Adipocyte (in vitro differentiated cells): Measurements from ENCODE around the gene CPNE4.

ENCODE experiments used
- DNase-seq: peaks from one replicate; pipeline ENCODE4 v3.0.0-alpha.2; 2015; ENCODE audit warnings: low read depth
- H3K27me3 ChIP-seq: replicated peaks from 2 replicates; pipeline ENCODE4 v1.7.0; 2013; ENCODE audit warnings: mild to moderate bottlenecking, low read length, moderate library complexity; ENCODE audit not compliant: control insufficient read depth, insufficient read depth
- H3K36me3 ChIP-seq: 2 replicates; pipeline ENCODE4 v1.7.0; 2013; ENCODE audit warnings: low read length, mild to moderate bottlenecking, moderate library complexity; ENCODE audit not compliant: control insufficient read depth, insufficient read depth, severe bottlenecking
- H3K4me1 ChIP-seq: 2 replicates; pipeline ENCODE4 v1.7.0; 2013; ENCODE audit warnings: mild to moderate bottlenecking, low read length, moderate library complexity; ENCODE audit not compliant: control insufficient read depth, insufficient read depth
- H3K4me3 ChIP-seq: 2 replicates; pipeline ENCODE4 v1.7.0; 2013; ENCODE audit warnings: mild to moderate bottlenecking, low read length, moderate library complexity
- H3K9ac ChIP-seq: 2 replicates; pipeline ENCODE4 v1.7.0; 2013; ENCODE audit warnings: mild to moderate bottlenecking, low read length, moderate library complexity
- H3K9me3 ChIP-seq: 2 replicates; pipeline ENCODE4 v1.7.0; 2013; ENCODE audit warnings: mild to moderate bottlenecking, low read length, moderate library complexity; ENCODE audit not compliant: control insufficient read depth

Gene CPNE4

GRCh38 chr3:131535596-131535995, 499.2 kb downstream of the CPNE4 start:
- Histone ChIP-seq H3K9me3 (no peaks in the 10 kb centered on the region), H3K27me3 (no peaks in the 10 kb centered on the region), H3K4me3 (no peak overlapping the region), H3K4me1 (peaks cover 18% of the 10 kb centered on the region), H3K36me3 (no peaks in the 10 kb centered on the region), H3K9ac (no peak overlapping the region)
- DNase-seq = peak; percentile 10

GRCh38 chr3:131535131-131535530, 499.7 kb downstream of the CPNE4 start:
- peak; percentile 26 for DNase-seq
- no peak overlapping the region for H3K9ac ChIP-seq
- H3K4me1 ChIP-seq = peaks cover 13% of the 10 kb centered on the region
- H3K9me3 ChIP-seq = no peaks in the 10 kb centered on the region
- H3K4me3 ChIP-seq = no peak overlapping the region
- no peaks in the 10 kb centered on the region for H3K27me3 ChIP-seq
- H3K36me3 ChIP-seq = no peaks in the 10 kb centered on the region

DNA sequence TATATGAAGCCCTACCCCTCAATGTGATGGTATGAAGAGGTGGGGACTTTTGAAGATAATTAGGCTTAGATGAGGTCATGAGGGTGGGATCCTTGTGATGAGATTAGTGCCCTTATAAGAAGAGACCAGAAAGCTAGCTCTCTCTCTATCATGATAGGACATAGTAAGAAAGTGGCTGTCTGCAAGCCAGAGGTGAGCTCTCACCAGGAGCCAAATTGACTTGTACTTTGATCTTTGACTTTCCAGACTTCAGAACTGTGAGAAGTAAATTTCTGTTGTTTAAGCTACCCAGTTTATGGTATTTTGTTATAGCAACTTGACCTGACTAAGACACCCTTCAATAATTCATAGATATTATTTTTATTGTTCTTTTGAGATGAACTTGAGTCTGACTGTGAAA, 502.2 kb downstream of the CPNE4 start:
- Histone ChIP-seq H3K9me3 (no peaks in the 10 kb centered on the region), H3K36me3 (no peaks in the 10 kb centered on the region), H3K4me3 (no peak overlapping the region), H3K27me3 (no peaks in the 10 kb centered on the region), H3K4me1 (peaks cover 13% of the 10 kb centered on the region), H3K9ac (no peak overlapping the region)
- no peak for DNase-seq

DNA sequence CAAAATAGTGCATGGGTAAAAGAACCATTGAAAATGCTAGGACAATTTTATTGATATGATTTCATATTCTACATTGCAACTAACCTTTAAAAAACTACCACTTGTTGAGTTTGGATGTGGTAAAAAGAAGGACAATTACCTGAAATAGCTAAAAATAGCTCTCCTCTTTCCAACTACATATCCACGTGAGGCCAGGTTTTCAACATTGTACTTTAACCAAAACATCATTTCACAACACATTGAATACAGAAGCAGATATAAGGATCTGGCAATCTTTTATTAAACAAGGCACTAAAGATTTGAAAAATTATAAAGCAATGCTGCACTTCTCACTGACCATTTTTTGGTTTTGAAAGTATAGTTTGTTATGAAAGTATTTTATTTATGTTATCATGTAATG, 504.0 kb downstream of the CPNE4 start:
- H3K9me3 ChIP-seq = no peaks in the 10 kb centered on the region
- H3K27me3 ChIP-seq = no peaks in the 10 kb centered on the region
- H3K4me3 ChIP-seq = no peak overlapping the region
- no peak overlapping the region for H3K9ac ChIP-seq
- peaks cover 14% of the 10 kb centered on the region for H3K4me1 ChIP-seq
- no peak for DNase-seq
- no peaks in the 10 kb centered on the region for H3K36me3 ChIP-seq

DNA sequence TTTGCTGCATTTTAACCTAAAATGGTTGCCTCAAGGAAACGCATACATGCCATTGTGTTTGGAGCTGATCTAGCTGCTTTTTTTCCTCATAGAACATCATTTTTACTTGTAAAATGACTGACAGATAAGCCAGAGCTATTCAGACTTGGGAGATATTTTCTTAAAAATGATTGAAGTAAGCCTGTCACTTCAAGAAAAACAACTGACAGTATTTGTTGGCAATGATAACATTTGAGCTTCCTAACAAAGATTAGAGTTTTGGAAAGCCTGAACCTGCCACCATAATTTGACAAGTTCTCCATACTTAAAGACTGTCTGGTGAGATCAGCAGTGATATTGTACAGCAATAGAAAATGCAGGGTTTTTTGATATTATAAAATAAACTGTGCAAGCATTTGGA, 504.4 kb downstream of the CPNE4 start:
- no peak for DNase-seq
- H3K4me1 ChIP-seq = peaks cover 9% of the 10 kb centered on the region
- no peak overlapping the region for H3K4me3 ChIP-seq
- no peaks in the 10 kb centered on the region for H3K9me3 ChIP-seq
- no peaks in the 10 kb centered on the region for H3K36me3 ChIP-seq
- H3K27me3 ChIP-seq = no peaks in the 10 kb centered on the region
- no peak overlapping the region for H3K9ac ChIP-seq

DNA sequence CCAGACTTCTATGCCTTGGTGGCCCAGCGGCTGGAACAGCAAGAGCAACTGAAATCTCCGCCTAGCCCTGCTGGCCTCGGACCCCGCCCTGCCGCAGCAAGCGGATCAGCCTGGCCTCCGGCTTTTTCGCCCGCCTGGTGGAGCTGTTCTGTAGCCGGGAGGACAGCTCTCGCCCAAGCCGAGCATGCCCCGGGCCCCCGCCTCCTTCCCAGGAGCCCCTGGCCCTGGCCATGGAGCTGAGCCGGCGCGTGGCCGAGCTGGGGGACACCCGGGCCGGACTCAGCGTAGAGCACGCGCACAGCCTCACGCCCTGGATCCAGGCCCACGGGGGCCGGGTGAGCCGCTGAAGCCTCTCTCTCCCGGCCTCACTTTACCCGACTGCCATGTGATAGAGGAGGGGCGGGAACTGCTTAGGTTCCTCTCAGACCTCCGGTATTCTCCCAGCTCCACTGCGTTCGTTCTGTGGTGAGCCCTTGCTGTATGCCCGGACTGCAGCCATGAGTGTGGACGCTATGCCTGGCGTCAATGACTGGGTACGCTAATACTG, 507.9 kb downstream of the CPNE4 start:
- DNase-seq = peak; percentile 52
- H3K4me3 ChIP-seq = peak overlapping the region; percentile 84

GRCh38 chr3:131518680-131519079, 516.1 kb downstream of the CPNE4 start:
- Histone ChIP-seq H3K4me1 (no peaks in the 10 kb centered on the region), H3K4me3 (no peak overlapping the region)

More for the DNA sequence above, 507.9 kb downstream of the CPNE4 start:
- no peaks in the 10 kb centered on the region for H3K9me3 ChIP-seq
- H3K27me3 ChIP-seq = no peaks in the 10 kb centered on the region
- peak overlapping the region; percentile 87 for H3K9ac ChIP-seq
- H3K36me3 ChIP-seq = no peaks in the 10 kb centered on the region
- H3K4me1 ChIP-seq = peaks cover 3% of the 10 kb centered on the region

DNA sequence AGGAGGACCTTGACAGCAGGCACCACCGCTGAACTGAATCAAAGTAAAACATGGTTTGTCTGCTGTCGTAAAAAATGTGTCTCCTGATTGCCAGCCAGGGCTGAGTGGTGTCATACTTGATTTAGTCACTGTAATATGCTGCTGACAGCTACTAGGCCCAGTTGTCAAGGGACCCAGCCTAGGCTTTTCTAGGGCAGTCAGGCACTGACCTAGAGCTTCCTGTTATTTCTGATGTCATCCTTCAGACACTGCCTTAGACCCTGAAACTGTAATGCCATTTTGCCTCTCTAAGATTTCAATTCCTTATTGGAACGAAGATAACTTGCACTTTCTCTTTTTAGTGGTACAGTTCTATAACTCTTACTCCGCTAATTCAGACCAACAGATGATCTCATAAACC, 529.4 kb downstream of the CPNE4 start:
- H3K9ac ChIP-seq = no peak overlapping the region
- peaks cover 19% of the 10 kb centered on the region for H3K4me1 ChIP-seq

More at GRCh38 chr3:131518680-131519079, 516.1 kb downstream of the CPNE4 start:
- Histone ChIP-seq H3K27me3 (no peaks in the 10 kb centered on the region), H3K9me3 (no peaks in the 10 kb centered on the region), H3K9ac (no peak overlapping the region), H3K36me3 (no peaks in the 10 kb centered on the region)
- no peak for DNase-seq

DNA sequence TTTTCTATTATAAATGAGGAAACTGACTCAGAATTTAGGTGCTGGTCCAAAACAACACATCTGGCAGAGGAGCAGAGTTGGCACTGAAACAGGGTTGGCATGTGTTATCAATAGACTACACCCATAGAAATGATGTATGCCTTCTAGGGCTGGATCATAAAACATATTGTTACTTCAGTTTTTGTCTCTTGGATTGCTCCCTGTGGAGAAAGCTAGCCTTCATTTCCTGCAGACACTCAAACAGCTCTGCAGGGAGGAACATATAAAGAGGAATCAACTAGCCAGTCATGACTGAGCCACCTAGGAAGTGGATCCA, 531.5 kb downstream of the CPNE4 start:
- DNase-seq = no peak
- Histone ChIP-seq H3K4me3 (peak overlapping the region; percentile 98), H3K9ac (peak overlapping the region; percentile 96)

More for the DNA sequence above, 529.4 kb downstream of the CPNE4 start:
- H3K4me3 ChIP-seq = no peak overlapping the region
- no peaks in the 10 kb centered on the region for H3K9me3 ChIP-seq
- no peak for DNase-seq
- H3K27me3 ChIP-seq = no peaks in the 10 kb centered on the region
- H3K36me3 ChIP-seq = peaks cover 4% of the 10 kb centered on the region

DNA sequence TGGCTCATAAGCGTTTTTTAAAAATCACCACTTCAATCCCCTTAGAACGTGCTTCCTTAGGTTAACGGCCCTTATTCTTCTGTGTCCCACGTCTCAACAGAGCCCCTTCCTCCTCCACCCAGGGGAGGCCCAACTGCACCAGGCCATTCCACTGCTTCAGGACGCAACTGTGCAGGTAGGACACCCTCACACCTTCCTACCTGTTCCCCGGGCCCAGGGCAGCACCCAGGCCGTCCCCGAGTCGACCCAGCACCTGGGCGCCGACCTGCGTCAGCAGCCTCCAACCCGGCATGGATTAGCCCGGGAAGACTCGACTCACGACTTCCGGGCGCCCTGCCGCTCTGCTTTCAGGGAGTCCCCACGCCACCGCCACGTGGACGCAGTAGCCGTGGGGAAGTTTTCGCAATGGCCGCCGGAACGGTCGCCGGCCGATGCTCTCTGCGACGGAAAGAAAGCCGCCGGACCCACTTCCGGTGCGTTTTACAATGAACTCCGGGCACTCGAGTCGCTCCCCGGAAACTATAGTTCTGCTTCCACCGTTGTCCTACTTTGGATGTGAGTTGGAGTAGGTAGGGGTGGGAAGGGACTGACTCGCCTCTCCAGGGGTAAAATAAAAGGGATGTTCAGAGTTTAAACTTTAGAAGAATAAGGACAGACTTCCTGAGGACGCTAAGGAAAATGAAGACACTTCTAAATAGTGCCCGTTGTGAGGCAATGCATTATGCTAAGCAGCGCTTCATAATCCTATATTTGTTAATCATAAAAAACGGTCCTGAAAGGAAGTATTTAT, 532.1 kb downstream of the CPNE4 start, which contains the start of gene MRPL3:
Gene MRPL3 (minus strand): TSS at position 442 of the 790 bp plus-strand sequence. CDS start 150 bp downstream, at position 292.
- H3K4me3 ChIP-seq = peak within 1 kb of the TSS; percentile 98
- peak; percentile 97 for DNase-seq
- no peaks in the 10 kb centered on the region for H3K27me3 ChIP-seq
- peaks cover 19% of the 10 kb centered on the region for H3K4me1 ChIP-seq
- H3K9ac ChIP-seq = peak within 1 kb of the TSS; percentile 96
- no peaks in the 10 kb centered on the region for H3K9me3 ChIP-seq
- H3K36me3 ChIP-seq = peaks cover 28% of the 10 kb centered on the region

More for the DNA sequence above, 531.5 kb downstream of the CPNE4 start:
- Histone ChIP-seq H3K27me3 (no peaks in the 10 kb centered on the region), H3K36me3 (peaks cover 24% of the 10 kb centered on the region), H3K9me3 (no peaks in the 10 kb centered on the region), H3K4me1 (peaks cover 19% of the 10 kb centered on the region)

GRCh38 chr3:131501949-131502348, 532.9 kb downstream of the CPNE4 start:
- Histone ChIP-seq H3K36me3 (peaks cover 36% of the 10 kb centered on the region), H3K4me3 (peak overlapping the region; percentile 98), H3K4me1 (peaks cover 19% of the 10 kb centered on the region), H3K9me3 (no peaks in the 10 kb centered on the region), H3K27me3 (no peaks in the 10 kb centered on the region), H3K9ac (peak overlapping the region; percentile 96)
- no peak for DNase-seq
